NCI-H187 treated with DMSO at 0.1 percent for 48 hours (cell line): Measurements from ENCODE around the gene LRG1.
"Not testable (repeated sequence)": the region's sequence is repeated elsewhere in the genome, so short reads cannot be mapped to it uniquely, and the experiment has no call there.

Experiments
- DNase-seq: peaks from one replicate; lab custom pipeline; 2025; lab: John Stamatoyannopoulos, UW

LRG1 gene

GRCh38 chr19:4527377-4527776, 12.5 kb downstream of the LRG1 start:
- DNase-seq: not testable (repeated sequence)

GRCh38 chr19:4525563-4526002, 14.3 kb downstream of the LRG1 start:
- no peak for DNase-seq

GRCh38 chr19:4524808-4525562, 14.9 kb downstream of the LRG1 start:
- DNase-seq: no peak

GRCh38 chr19:4523306-4524110, 16.3 kb downstream of the LRG1 start:
- DNase-seq: no peak

- no peak for DNase-seq
Observed at GRCh38 chr19:4522291-4523002, 17.4 kb downstream of the LRG1 start.

- no peak for DNase-seq
Observed at GRCh38 chr19:4521888-4522242, 18.0 kb downstream of the LRG1 start.

GRCh38 chr19:4521170-4521887, 18.5 kb downstream of the LRG1 start:
- no peak for DNase-seq

- no peak for DNase-seq
Observed at GRCh38 chr19:4519521-4520277, 20.1 kb downstream of the LRG1 start.

- no peak for DNase-seq
Observed at GRCh38 chr19:4519172-4519496, 20.7 kb downstream of the LRG1 start.

GRCh38 chr19:4518345-4519171, 21.3 kb downstream of the LRG1 start, which contains the start of gene PLIN4:
Gene PLIN4, minus strand, starts transcription at chr19:4518486. Its CDS starts 214 bp downstream, at chr19:4518272.
- no peak for DNase-seq

- DNase-seq: no peak
Observed at GRCh38 chr19:4517451-4518057, 22.3 kb downstream of the LRG1 start.

- no peak for DNase-seq
Observed at GRCh38 chr19:4516939-4517300, 22.9 kb downstream of the LRG1 start.

- DNase-seq: no peak
Observed at GRCh38 chr19:4516199-4516938, 23.5 kb downstream of the LRG1 start.

- no peak for DNase-seq
Observed at GRCh38 chr19:4515732-4516131, 24.1 kb downstream of the LRG1 start.

GRCh38 chr19:4513248-4513647, 26.6 kb downstream of the LRG1 start:
- no peak for DNase-seq

- DNase-seq: no peak
Observed at GRCh38 chr19:4512070-4512469, 27.8 kb downstream of the LRG1 start.

- DNase-seq: no peak
Observed at GRCh38 chr19:4511300-4512054, 28.4 kb downstream of the LRG1 start.

GRCh38 chr19:4510435-4511255, 29.2 kb downstream of the LRG1 start:
- no peak for DNase-seq
